Measurements from ENCODE around the gene PROM1.

DNA sequence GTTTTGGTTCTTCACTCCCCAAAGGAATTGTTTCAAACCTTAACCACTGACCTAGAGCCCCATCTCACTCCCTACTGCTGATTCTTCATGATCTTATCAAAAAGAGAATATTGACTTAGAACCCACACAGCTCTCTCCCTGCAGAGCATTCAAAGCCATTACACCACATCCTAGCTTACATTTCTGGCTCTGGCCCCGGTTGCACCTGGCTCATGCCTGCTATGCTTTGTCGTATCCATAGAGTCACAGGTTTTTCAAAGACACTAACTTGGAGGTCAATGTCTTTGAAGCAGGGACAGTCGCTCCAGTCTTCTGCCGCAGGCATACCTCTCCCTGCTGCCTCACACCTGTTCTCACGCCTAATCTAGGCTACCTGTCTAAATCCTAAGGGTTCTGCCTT lies 78.1 kb downstream of the PROM1 start:
- TF ChIP-seq CTCF (conservative IDR thresholded peaks at IDR 0.05; ENCODE audit: low read depth, low read length), result no peak
- no peak for TF ChIP-seq RAD21 (IDR thresholded peaks at IDR 0.05; ENCODE audit: low read length)
- TF ChIP-seq POLR2A (IDR thresholded peaks at IDR 0.05; ENCODE audit: low read depth, low read length), result no peak
